Suppressor macrophage treated with lipopolysaccharide for 1 hour (primary cell): ENCODE results near the gene RWDD4.

Experiments used
- DNase-seq, 3 donors: peaks; one replicate each; pipeline ENCODE4 v3.0.0-alpha.2; 2020 to 2022

Gene RWDD4

GRCh38 chr4:183599284-183599683, 59.7 kb downstream of the RWDD4 start:
- no peak for DNase-seq

DNA sequence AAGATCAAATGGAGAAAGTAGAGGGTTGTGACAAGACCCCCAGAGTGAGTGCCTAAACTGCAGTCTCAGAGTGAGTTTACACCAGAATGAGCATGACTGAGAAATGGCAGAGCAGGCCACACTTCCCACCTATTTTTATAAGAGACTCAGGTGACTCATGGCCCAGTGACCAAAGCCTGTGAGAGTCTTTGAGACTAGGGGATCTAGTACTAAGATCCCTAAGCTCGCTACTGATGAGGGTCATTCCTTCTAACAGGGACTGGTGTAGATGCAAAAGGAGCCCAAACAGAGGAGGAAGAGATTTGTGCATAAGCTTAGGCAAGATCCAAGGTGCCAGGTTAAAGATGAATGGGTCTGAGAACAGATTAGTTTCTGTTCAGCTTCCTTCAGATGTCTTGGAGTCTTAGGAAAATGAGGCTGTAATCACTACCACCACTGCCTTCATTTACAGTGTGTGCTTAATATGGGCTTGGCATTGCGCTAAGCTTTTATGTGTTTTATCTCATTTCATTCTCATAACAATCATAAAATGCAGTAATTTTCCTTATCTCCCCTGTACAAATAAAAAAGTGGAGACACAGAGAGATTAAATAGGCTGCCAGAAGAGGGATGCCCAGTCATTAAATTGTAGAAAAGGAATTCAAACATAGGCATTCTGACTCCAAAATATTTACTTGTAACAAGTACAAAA, 62.8 kb downstream of the RWDD4 start:
- DNase-seq: no peak

GRCh38 chr4:183594823-183595222, 64.2 kb downstream of the RWDD4 start:
- DNase-seq: no peak

GRCh38 chr4:183591301-183591700, 67.7 kb downstream of the RWDD4 start:
- no peak for DNase-seq
